MM.1S (cell line): ENCODE data around the gene CHDH.

Experiments
- DNase-seq: peaks from one replicate; pipeline ENCODE4 v3.0.0-alpha.2; 2015
- H2AFZ ChIP-seq: fragments of 300-600 bp; sonication (generic); 2 replicates; pipeline ENCODE4 v1.6.0; 2016; ENCODE audit warnings: antibody characterized with exemption, low read length
- H3F3A ChIP-seq: fragments of 300-600 bp; sonication (generic); 2 replicates; pipeline ENCODE4 v1.6.1; 2016; ENCODE audit warnings: mild to moderate bottlenecking, antibody characterized with exemption, low read length, moderate library complexity, mixed read lengths; ENCODE audit not compliant: insufficient read depth
- H3K27ac ChIP-seq: fragments of 300-600 bp; sonication (generic); 2 replicates; pipeline ENCODE4 v1.5.1; 2016; ENCODE audit warnings: mild to moderate bottlenecking, low read length
- H3K27me3 ChIP-seq: fragments of 300-600 bp; sonication (generic); replicated peaks from 2 replicates; pipeline ENCODE4 v1.6.0; 2016; ENCODE audit warnings: low read length; ENCODE audit not compliant: insufficient read depth
- H3K36me3 ChIP-seq: fragments of 300-600 bp; sonication (generic); replicated peaks from 2 replicates; pipeline ENCODE4 v1.6.1; 2016; ENCODE audit warnings: mild to moderate bottlenecking, low read length, mixed read lengths; ENCODE audit not compliant: insufficient read depth
- H3K4me1 ChIP-seq: fragments of 300-600 bp; sonication (generic); 2 replicates; pipeline ENCODE4 v1.6.1; 2016; ENCODE audit warnings: low read length, mixed read lengths
- H3K4me2 ChIP-seq: fragments of 300-600 bp; sonication (generic); 2 replicates; pipeline ENCODE4 v1.6.0; 2016; ENCODE audit warnings: low read depth, low read length
- H3K4me3 ChIP-seq: fragments of 300-600 bp; sonication (generic); 2 replicates; pipeline ENCODE4 v1.5.1; 2016; ENCODE audit warnings: low read length, mixed read lengths
- H3K79me2 ChIP-seq: fragments of 300-600 bp; sonication (generic); 2 replicates; pipeline ENCODE4 v1.6.1; 2016; ENCODE audit warnings: mixed run types, low read length, mixed read lengths
- H3K9ac ChIP-seq: fragments of 300-600 bp; sonication (generic); 2 replicates; pipeline ENCODE4 v1.6.1; 2016; ENCODE audit warnings: low read length, mixed read lengths
- H3K9me2 ChIP-seq: fragments of 300-600 bp; sonication (generic); replicated peaks from 2 replicates; pipeline ENCODE4 v1.6.1; 2016; ENCODE audit warnings: mild to moderate bottlenecking, low read length, mixed read lengths; ENCODE audit not compliant: insufficient read depth
- H3K9me3 ChIP-seq: fragments of 300-600 bp; sonication (generic); replicated peaks from 2 replicates; pipeline ENCODE4 v1.6.1; 2016; ENCODE audit warnings: mild to moderate bottlenecking, low read length, mixed read lengths; ENCODE audit not compliant: insufficient read depth
- H4K20me1 ChIP-seq: fragments of 300-600 bp; sonication (generic); 2 replicates; pipeline ENCODE4 v1.6.1; 2016; ENCODE audit warnings: mild to moderate bottlenecking, low read length, moderate library complexity, mixed read lengths; ENCODE audit not compliant: insufficient read depth
- CTCF ChIP-seq: fragments of 300-600 bp; sonication (generic); IDR thresholded peaks from 2 replicates; pipeline ENCODE4 v1.5.1; 2016; ENCODE audit warnings: antibody characterized with exemption, low read length, mixed read lengths
- EZH2 ChIP-seq: fragments of 300-600 bp; sonication (generic); optimal IDR thresholded peaks from 2 replicates; pipeline ENCODE3; 2017; ENCODE audit warnings: low read depth, mild to moderate bottlenecking, antibody characterized with exemption, low read length, mixed read lengths
- EZH2phosphoT487 ChIP-seq: fragments of 300-600 bp; sonication (generic); IDR thresholded peaks from 2 replicates; pipeline ENCODE4 v1.6.1; 2018; ENCODE audit warnings: antibody characterized with exemption, low read length

Gene CHDH

GRCh38 chr3:53817211-53817610 lies 29.0 kb downstream of the CHDH start:
- Histone ChIP-seq H2AFZ (no peak overlapping the region), H3K36me3 (no peaks in the 10 kb centered on the region)
- TF ChIP-seq CTCF (no peak), EZH2phosphoT487 (no peak), EZH2 (no peak)

GRCh38 chr3:53816425-53816824 lies 29.8 kb downstream of the CHDH start:
- no peaks in the 10 kb centered on the region for H3K9me2 ChIP-seq
- no peaks in the 10 kb centered on the region for H3K27me3 ChIP-seq
- H3K4me1 ChIP-seq, result no peaks in the 10 kb centered on the region
- H3K27ac ChIP-seq, result no peak overlapping the region
- no peak overlapping the region for H3K4me2 ChIP-seq
- DNase-seq, result no peak
- H4K20me1 ChIP-seq, result no peaks in the 10 kb centered on the region
- no peaks in the 10 kb centered on the region for H3K36me3 ChIP-seq
- no peaks in the 10 kb centered on the region for H3K9me3 ChIP-seq
- H2AFZ ChIP-seq, result no peak overlapping the region
- no peak overlapping the region for H3K4me3 ChIP-seq
- no peak overlapping the region for H3K9ac ChIP-seq
- H3K79me2 ChIP-seq, result no peaks in the 10 kb centered on the region
- TF ChIP-seq EZH2 (no peak), CTCF (no peak), EZH2phosphoT487 (no peak)
- no peaks in the 10 kb centered on the region for H3F3A ChIP-seq

More at GRCh38 chr3:53817211-53817610, 29.0 kb downstream of the CHDH start:
- Histone ChIP-seq H3K4me2 (no peak overlapping the region), H3K27me3 (no peaks in the 10 kb centered on the region), H3K79me2 (no peaks in the 10 kb centered on the region), H3K27ac (no peak overlapping the region), H3K9me3 (no peaks in the 10 kb centered on the region), H3K4me3 (no peak overlapping the region), H3K4me1 (no peaks in the 10 kb centered on the region), H3K9me2 (no peaks in the 10 kb centered on the region), H3F3A (no peaks in the 10 kb centered on the region), H3K9ac (no peak overlapping the region), H4K20me1 (no peaks in the 10 kb centered on the region)
- no peak for DNase-seq

- no peaks in the 10 kb centered on the region for H3K9me3 ChIP-seq
- no peak overlapping the region for H3K4me3 ChIP-seq
- TF ChIP-seq EZH2phosphoT487 (no peak), EZH2 (no peak), CTCF (no peak)
- H3K79me2 ChIP-seq, result no peaks in the 10 kb centered on the region
- no peaks in the 10 kb centered on the region for H4K20me1 ChIP-seq
- no peak overlapping the region for H3K27ac ChIP-seq
- no peaks in the 10 kb centered on the region for H3K9me2 ChIP-seq
- no peaks in the 10 kb centered on the region for H3F3A ChIP-seq
- H3K27me3 ChIP-seq, result no peaks in the 10 kb centered on the region
- H2AFZ ChIP-seq, result no peak overlapping the region
- no peaks in the 10 kb centered on the region for H3K4me1 ChIP-seq
- no peaks in the 10 kb centered on the region for H3K36me3 ChIP-seq
- no peak overlapping the region for H3K4me2 ChIP-seq
- H3K9ac ChIP-seq, result no peak overlapping the region
- DNase-seq, result no peak
These were observed 30.6 kb downstream of the CHDH start for GRCh38 chr3:53815651-53816050.
